NT2/D1 (cell line): ENCODE data around the gene GDAP2.

Experiments used
- YY1 ChIP-seq: IDR thresholded peaks from 2 replicates; pipeline ENCODE4 v1.6.1; 2011; ENCODE audit not compliant: insufficient read length, insufficient read depth
- ZNF274 ChIP-seq: IDR thresholded peaks from 2 replicates; pipeline ENCODE4 v1.6.1; 2011; ENCODE audit warnings: mild to moderate bottlenecking, low read depth, low read length

GRCh38 chr1:117897551-117897950, 31.9 kb downstream of the GDAP2 start:
- TF ChIP-seq YY1: no peak
- no peak for TF ChIP-seq ZNF274
